Neural progenitor cell (in vitro differentiated cells): ENCODE results near the gene THAP12. TPM values are rescaled to one million over a fixed set of nuclear protein-coding genes. Genes with fewer than 3 reads are reported as not detected.

Experiments used
- DNase-seq: peaks from one replicate; pipeline ENCODE4 v3.0.0-alpha.2; 2016; ENCODE audit warnings: low spot score
- H2AFZ ChIP-seq: fragments of 200-600 bp; sonication (generic); replicated peaks from 2 replicates; pipeline ENCODE4 v1.6.1; 2016; ENCODE audit warnings: antibody characterized with exemption
- H3F3A ChIP-seq: fragments of 200-600 bp; sonication (generic); 2 replicates; pipeline ENCODE4 v1.6.1; 2016; ENCODE audit warnings: antibody characterized with exemption, low read depth
- H3K27ac ChIP-seq: fragments of 200-600 bp; sonication (generic); 2 replicates; pipeline ENCODE4 v1.5.1; 2016; ENCODE audit warnings: mild to moderate bottlenecking
- H3K27me3 ChIP-seq: fragments of 200-600 bp; sonication (generic); 2 replicates; pipeline ENCODE4 v1.6.1; 2016; ENCODE audit warnings: mild to moderate bottlenecking, moderate library complexity
- H3K36me3 ChIP-seq: fragments of 200-600 bp; sonication (generic); 2 replicates; pipeline ENCODE4 v1.5.1; 2016
- H3K4me1 ChIP-seq: fragments of 200-600 bp; sonication (generic); 2 replicates; pipeline ENCODE4 v1.6.1; 2016; ENCODE audit warnings: mixed run types
- H3K4me2 ChIP-seq: fragments of 200-600 bp; sonication (generic); 2 replicates; pipeline ENCODE4 v1.6.1; 2016
- H3K4me3 ChIP-seq: fragments of 200-600 bp; sonication (generic); 2 replicates; pipeline ENCODE4 v1.5.1; 2016
- H3K79me2 ChIP-seq: fragments of 200-600 bp; sonication (generic); 2 replicates; pipeline ENCODE4 v1.6.1; 2016; ENCODE audit warnings: low read depth
- H3K9ac ChIP-seq: fragments of 200-600 bp; sonication (generic); 2 replicates; pipeline ENCODE4 v1.6.1; 2016
- H3K9me3 ChIP-seq: fragments of 200-600 bp; sonication (generic); 2 replicates; pipeline ENCODE4 v1.5.1; 2016; ENCODE audit warnings: low read depth
- H4K20me1 ChIP-seq: fragments of 200-600 bp; sonication (generic); 2 replicates; pipeline ENCODE4 v1.6.1; 2016; ENCODE audit warnings: low read depth
- H3K27ac Mint-ChIP-seq: 3 replicates; pipeline ENCODE4 v1.8.0; 2021; ENCODE audit warnings: mixed read lengths
- H3K27me3 Mint-ChIP-seq: 2 replicates; pipeline ENCODE4 v1.8.0; 2022; ENCODE audit warnings: low read depth, mild to moderate bottlenecking, inconsistent platforms, moderate library complexity, mixed read lengths; ENCODE audit not compliant: insufficient read depth
- H3K36me3 Mint-ChIP-seq: 3 replicates; pipeline ENCODE4 v1.8.0; 2021; ENCODE audit warnings: mixed read lengths
- H3K4me1 Mint-ChIP-seq: 3 replicates; pipeline ENCODE4 v1.8.0; 2021; ENCODE audit warnings: mixed read lengths
- H3K4me3 Mint-ChIP-seq: 3 replicates; pipeline ENCODE4 v1.8.0; 2021; ENCODE audit warnings: mild to moderate bottlenecking, moderate library complexity, mixed read lengths
- H3K9me3 Mint-ChIP-seq: 3 replicates; pipeline ENCODE4 v1.8.0; 2020; ENCODE audit warnings: mixed read lengths
- EZH2 ChIP-seq: fragments of 200-600 bp; sonication (generic); IDR thresholded peaks from 2 replicates; pipeline ENCODE4 v1.6.1; 2017; ENCODE audit warnings: antibody characterized with exemption, mild to moderate bottlenecking, moderate library complexity
- EZH2phosphoT487 ChIP-seq: fragments of 200-600 bp; sonication (generic); IDR thresholded peaks from 2 replicates; pipeline ENCODE4 v1.6.1; 2017; ENCODE audit warnings: antibody characterized with exemption
- total RNA-seq: library from RNA; depleted of rRNA; stranded (reverse); fragments of >200 nt; gene quantifications from 2 replicates; pipeline ENCODE4 v1.2.3, GENCODE V29; 2015; ENCODE audit warnings: low replicate concordance
- TF ChIP-seq, protein P1 (sequence below): fragments of 200-600 bp; sonication (generic); IDR thresholded peaks from 2 replicates; pipeline ENCODE4 v1.5.1; 2017; ENCODE audit warnings: antibody characterized with exemption, mild to moderate bottlenecking

THAP12 gene
- total RNA-seq, 1 donor from 2014 or later = 112 TPM

DNA sequence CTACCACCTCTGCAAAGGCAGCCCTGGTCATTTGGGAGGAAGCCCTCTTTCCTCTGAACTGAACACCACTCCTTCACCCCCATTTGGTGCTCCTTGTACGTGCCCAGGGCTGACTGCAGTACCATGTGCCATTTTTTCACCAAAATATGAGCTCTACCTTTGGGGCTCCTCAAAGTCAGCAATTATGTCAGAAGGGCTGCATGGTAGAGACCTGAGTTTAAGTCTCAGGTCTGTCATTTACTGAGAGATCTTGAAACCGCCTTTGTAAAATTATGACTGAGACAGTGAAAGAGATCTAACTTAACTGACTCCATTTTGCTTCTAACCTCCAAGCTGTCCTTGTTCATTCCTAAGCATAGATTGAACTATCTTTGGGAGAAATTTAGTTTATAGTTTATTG lies 58.0 kb downstream of the THAP12 start:
- no peaks in the 10 kb centered on the region for H3K36me3 ChIP-seq
- no peak overlapping the region for H3K4me3 Mint-ChIP-seq
- no peak overlapping the region for H2AFZ ChIP-seq
- H3K4me2 ChIP-seq = no peak overlapping the region
- TF ChIP-seq EZH2phosphoT487 (no peak), EZH2 (no peak)
- TF ChIP-seq, protein P1, sequence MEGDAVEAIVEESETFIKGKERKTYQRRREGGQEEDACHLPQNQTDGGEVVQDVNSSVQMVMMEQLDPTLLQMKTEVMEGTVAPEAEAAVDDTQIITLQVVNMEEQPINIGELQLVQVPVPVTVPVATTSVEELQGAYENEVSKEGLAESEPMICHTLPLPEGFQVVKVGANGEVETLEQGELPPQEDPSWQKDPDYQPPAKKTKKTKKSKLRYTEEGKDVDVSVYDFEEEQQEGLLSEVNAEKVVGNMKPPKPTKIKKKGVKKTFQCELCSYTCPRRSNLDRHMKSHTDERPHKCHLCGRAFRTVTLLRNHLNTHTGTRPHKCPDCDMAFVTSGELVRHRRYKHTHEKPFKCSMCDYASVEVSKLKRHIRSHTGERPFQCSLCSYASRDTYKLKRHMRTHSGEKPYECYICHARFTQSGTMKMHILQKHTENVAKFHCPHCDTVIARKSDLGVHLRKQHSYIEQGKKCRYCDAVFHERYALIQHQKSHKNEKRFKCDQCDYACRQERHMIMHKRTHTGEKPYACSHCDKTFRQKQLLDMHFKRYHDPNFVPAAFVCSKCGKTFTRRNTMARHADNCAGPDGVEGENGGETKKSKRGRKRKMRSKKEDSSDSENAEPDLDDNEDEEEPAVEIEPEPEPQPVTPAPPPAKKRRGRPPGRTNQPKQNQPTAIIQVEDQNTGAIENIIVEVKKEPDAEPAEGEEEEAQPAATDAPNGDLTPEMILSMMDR = no peak
- H3K4me3 ChIP-seq = no peak overlapping the region
- H3K9me3 Mint-ChIP-seq = no peaks in the 10 kb centered on the region
- H3K27ac Mint-ChIP-seq = no peak overlapping the region
- no peaks in the 10 kb centered on the region for H3K36me3 Mint-ChIP-seq
- H3K9ac ChIP-seq = no peak overlapping the region
- H3K9me3 ChIP-seq = no peaks in the 10 kb centered on the region
- H3K79me2 ChIP-seq = no peaks in the 10 kb centered on the region
- peaks cover 25% of the 10 kb centered on the region for H3K27me3 Mint-ChIP-seq
- H3K27ac ChIP-seq = no peak overlapping the region
- peaks cover 10% of the 10 kb centered on the region for H3K4me1 ChIP-seq
- peaks cover 51% of the 10 kb centered on the region for H3K27me3 ChIP-seq
- H3K4me1 Mint-ChIP-seq = peaks cover 10% of the 10 kb centered on the region
- H4K20me1 ChIP-seq = no peaks in the 10 kb centered on the region
- no peak for DNase-seq
- H3F3A ChIP-seq = no peaks in the 10 kb centered on the region

DNA sequence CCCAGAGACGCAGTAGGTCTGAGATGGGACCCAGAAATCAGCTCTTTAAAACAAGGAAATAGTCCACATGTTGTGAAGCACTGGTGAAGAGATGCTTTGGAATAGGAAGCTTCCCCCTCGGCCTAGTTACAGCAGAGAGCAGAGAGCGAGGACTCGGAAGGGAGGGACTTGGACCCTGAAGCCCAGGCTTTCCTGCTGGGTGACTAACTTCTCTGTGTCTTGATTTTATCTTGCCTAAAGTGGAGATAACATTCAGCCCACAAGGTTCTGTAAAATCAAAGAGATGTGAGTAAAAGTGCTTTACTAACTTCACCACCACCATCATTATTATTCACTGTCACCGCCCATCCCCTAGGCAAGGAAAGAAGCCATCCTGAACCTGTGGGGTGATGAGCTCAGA lies 58.4 kb downstream of the THAP12 start:
- DNase-seq = no peak
- no peaks in the 10 kb centered on the region for H3K79me2 ChIP-seq
- peak overlapping the region; percentile 95 for H3K4me2 ChIP-seq
- Mint-ChIP-seq H3K27ac (no peak overlapping the region), H3K4me1 (peaks cover 8% of the 10 kb centered on the region), H3K36me3 (no peaks in the 10 kb centered on the region), H3K9me3 (no peaks in the 10 kb centered on the region), H3K4me3 (no peak overlapping the region), H3K27me3 (peaks cover 25% of the 10 kb centered on the region)
- no peaks in the 10 kb centered on the region for H3K36me3 ChIP-seq
- peak overlapping the region; percentile 96 for H2AFZ ChIP-seq
- peak overlapping the region; percentile 58 for H3K4me3 ChIP-seq
- TF ChIP-seq EZH2 (no peak), EZH2phosphoT487 (no peak)
- TF ChIP-seq, protein P1 = no peak
- H4K20me1 ChIP-seq = no peaks in the 10 kb centered on the region
- H3K27me3 ChIP-seq = peaks cover 51% of the 10 kb centered on the region
- no peak overlapping the region for H3K9ac ChIP-seq
- H3K9me3 ChIP-seq = no peaks in the 10 kb centered on the region
- no peaks in the 10 kb centered on the region for H3F3A ChIP-seq
- peaks cover 10% of the 10 kb centered on the region for H3K4me1 ChIP-seq
- no peak overlapping the region for H3K27ac ChIP-seq

DNA sequence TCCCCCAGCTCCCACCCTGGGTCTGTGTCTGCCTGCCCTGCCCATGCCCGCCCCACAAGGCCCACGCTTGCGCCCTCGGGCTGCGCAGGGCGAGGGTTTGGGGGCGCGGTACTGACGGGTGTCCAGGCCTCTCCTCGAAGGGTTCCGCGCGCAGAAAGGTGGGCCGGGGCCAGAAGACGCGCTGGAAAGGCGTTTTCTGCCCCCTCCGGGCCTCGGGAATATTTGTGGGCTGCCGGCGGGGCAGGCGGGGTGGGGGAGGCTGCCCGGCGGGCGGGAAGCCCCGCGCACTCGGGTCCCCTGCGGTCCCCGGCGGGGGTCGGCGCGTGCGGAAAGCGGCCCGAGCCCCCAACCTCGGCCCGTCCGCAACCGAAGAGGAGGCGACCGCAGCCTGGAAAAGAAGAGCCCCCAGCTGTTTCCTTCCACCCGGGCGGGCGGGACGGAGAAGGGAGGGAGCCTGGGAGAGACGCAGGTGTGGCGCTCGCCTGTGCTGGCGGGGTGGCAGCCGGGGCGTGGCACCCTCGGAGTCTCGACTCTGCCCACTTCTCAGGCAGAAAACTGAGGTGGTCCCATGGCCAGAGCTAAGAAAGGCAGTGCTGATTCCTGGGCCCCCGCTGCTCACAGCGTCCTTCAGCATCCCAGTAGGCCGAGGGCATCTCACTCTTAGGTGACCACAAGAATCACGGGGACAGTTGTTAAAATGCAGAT lies 59.0 kb downstream of the THAP12 start:
- peak; percentile 79 for TF ChIP-seq EZH2
- peak; percentile 55 for TF ChIP-seq EZH2phosphoT487
- TF ChIP-seq, protein P1 = no peak
- Mint-ChIP-seq H3K9me3 (no peaks in the 10 kb centered on the region), H3K27ac (no peak overlapping the region), H3K36me3 (no peaks in the 10 kb centered on the region), H3K27me3 (peaks cover 25% of the 10 kb centered on the region), H3K4me3 (no peak overlapping the region), H3K4me1 (peaks cover 6% of the 10 kb centered on the region)
- Histone ChIP-seq H3K36me3 (no peaks in the 10 kb centered on the region), H3K4me2 (peak overlapping the region; percentile 95), H3K9ac (no peak overlapping the region), H3K9me3 (no peaks in the 10 kb centered on the region), H3F3A (no peaks in the 10 kb centered on the region), H3K4me1 (peaks cover 10% of the 10 kb centered on the region), H3K79me2 (no peaks in the 10 kb centered on the region), H3K4me3 (peak overlapping the region; percentile 58), H2AFZ (peak overlapping the region; percentile 96), H3K27ac (no peak overlapping the region), H3K27me3 (peaks cover 51% of the 10 kb centered on the region), H4K20me1 (no peaks in the 10 kb centered on the region)
- peak; percentile 44 for DNase-seq
